HG02588 (cell line): Measurements from ENCODE around the gene PHLDB1.

Experiments
- ATAC-seq: cut with Tn5 transposase; IDR thresholded peaks from one replicate; pipeline ENCODE4 v1.9.1; 2021; ENCODE audit warnings: mild to moderate bottlenecking, moderate library complexity; ENCODE audit not compliant: unreplicated experiment

The PHLDB1 gene

DNA sequence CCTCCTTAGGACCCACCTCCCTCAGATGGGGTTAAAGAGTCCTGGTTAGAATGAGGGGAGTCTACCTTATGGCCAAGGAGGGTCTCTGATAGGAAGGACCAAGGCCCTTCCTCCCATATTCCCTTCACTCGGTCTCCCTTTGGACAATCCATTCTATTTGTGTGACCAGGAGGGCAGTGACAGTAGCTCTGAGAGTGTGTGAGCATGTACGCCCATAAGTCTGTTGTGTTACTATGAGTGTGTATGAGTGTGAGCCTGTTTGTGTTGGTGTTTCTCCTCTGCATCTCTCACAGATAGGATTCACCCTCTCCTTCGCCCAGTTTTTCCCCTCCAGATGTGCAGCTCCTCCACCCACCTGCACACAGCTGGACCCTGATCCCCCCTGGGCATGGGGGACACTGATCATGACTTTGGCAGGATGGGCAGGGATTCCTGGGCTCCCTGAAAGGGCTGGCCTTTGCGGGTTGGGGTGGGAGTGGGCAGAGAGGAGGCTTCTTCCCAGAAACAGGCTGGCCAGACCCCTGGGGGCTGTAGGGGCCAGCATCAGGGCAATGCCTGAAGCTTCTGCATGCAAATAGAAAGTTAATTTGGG lies 14.5 kb downstream of the PHLDB1 start:
- no peak for ATAC-seq

DNA sequence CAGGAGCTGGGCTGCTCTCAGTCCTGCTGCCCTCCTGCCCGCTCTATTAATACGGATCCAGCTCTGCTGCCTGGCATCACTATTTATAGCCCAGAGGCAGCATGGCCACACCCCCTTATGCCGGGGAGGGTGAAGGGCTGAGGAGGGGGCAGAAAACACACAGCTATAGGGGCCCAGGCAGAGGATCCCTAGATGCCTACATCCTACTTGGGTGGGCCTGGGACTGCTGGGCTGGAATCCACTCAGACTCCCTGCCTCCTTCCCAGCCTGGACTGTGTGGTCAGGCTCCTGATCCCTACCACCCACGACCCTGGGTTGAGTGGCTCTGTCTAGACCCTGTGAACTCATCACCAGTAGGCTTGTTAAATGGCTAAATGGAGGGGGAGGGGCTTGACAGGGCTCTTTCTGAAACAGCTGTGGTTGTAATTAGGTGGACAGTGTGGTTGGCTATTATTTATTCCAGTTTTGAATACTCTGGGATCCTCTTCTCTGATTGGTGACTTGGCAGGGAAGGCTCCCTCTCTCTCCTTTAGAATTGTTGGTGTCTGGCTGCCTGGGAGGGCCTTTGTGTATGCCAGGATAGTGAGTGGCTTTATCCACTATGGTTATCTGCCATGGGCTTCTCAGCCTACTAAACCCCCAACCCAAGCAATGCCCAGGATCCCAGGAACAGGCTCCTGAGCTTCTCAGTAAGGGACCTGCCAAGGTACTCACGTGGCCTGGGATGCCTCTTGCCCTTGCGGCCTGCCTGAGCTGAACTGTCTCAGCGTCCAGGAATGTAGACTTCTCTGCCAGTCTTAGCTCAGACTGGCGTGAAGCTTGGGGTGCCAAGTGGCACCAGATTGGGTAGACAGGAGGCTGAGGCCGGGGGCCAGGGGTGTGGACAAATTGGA lies 15.2 kb downstream of the PHLDB1 start:
- ATAC-seq: no peak

DNA sequence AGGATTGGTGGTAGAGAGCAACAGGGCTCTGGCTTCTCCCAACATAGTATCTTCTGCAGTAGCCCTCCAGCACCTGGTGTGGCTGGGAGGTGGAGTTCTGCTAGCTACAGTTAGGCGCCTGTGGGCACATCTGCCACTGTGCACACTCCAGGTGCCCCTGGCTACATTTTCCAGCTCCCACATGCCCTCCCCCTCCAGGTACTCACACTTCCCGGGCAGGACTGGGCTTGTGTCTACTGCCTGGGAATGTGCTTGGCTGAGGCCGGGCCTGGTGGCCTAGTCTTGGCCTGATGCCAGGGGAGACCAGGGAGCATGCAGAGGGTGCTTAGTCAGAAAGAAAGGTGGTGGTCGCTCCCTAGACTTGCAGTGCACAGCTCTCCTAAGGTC lies 15.8 kb downstream of the PHLDB1 start:
- ATAC-seq: no peak

DNA sequence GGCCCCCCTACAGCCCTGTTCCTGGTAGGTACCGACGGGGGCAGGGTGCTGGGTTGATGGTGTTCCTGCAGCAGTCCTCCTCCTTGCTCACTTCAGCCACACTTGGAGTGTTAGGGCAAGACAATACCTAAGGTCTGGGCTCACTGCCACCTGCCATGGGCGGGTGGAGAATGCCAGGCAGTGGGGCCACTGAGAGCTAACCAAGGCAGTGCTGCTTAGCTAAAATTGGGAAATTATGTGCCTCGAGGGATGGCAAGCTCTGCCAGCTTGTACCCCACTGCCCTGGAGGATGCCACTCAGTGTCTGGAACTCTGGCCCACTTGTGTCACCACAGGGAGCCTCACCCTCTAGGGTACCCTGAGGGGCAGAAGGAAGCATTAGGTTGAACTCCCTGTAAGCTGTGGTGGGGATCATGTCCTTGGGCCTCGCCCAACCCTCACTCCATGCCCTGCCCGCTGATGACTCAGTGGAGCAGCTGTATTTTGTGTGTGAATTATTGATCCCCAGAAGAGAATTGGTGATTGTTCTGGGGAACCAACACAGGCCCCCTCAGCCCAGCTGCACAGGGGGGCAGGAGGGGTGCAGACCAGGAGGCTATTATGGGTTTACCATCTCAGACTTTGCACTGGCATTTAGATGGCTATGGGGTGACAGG lies 17.7 kb downstream of the PHLDB1 start:
- ATAC-seq: no peak

DNA sequence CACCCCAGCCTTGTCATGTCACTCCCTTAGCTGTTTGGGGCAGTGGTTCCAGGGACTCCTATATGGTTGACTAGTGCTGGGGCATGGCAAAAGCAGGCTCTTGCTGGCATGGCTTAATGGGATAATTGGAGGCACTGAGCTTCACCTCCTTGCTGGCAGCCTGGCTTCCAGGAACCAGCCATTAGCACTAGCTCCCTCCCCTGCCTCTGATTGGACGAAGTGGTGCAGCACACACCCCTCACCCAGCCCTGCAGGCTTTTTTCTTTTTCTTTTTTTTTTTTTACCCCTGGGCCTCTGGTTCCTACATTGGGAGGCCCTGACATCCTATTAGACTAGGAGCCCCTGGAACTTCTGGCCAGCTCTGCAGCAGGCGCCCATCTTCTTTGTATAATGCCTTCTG lies 18.6 kb downstream of the PHLDB1 start:
- ATAC-seq: no peak

DNA sequence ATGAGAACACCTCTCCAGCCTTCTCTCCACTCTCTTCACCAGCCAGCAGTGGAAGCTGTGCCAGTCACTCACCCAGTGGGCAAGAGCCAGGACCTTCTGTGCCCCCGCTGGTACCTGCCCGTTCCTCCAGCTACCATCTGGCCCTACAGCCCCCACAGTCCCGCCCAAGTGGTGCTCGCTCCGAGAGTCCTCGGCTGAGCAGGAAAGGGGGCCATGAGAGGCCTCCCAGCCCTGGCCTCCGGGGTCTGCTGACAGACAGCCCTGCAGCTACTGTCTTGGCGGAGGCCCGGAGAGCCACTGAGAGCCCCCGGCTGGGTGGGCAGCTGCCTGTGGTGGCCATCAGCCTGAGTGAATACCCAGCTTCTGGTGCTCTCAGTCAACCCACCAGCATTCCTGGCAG lies 20.2 kb downstream of the PHLDB1 start:
- ATAC-seq: no peak

DNA sequence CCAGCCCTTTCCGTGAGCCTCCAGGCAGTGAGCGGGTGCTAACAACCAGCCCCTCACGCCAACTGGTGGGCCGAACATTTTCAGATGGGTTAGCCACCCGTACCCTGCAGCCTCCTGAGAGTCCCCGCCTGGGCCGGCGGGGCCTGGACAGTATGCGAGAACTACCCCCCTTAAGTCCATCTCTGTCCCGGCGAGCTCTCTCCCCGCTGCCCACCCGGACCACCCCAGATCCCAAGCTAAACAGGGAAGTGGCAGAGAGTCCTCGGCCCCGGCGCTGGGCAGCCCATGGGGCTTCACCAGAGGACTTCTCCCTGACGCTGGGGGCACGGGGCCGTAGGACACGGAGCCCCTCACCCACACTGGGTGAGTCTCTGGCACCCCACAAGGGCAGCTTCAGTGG lies 20.6 kb downstream of the PHLDB1 start:
- ATAC-seq: no peak

DNA sequence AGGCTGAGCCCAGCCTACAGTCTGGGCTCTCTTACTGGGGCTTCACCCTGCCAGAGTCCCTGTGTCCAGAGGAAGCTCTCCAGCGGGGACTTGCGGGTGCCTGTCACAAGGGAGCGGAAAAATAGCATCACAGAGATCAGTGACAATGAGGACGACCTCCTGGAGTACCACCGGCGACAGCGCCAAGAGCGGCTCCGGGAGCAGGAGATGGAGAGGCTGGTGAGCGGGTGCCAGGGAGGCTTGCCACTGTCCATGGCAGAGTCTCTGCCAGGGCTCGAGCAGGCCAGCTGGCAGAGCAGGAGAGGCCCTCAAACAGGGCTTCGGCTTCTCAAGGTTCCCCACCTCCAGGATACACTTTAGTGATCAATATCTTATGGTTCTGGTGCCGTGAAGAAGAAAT lies 21.0 kb downstream of the PHLDB1 start:
- ATAC-seq: no peak

DNA sequence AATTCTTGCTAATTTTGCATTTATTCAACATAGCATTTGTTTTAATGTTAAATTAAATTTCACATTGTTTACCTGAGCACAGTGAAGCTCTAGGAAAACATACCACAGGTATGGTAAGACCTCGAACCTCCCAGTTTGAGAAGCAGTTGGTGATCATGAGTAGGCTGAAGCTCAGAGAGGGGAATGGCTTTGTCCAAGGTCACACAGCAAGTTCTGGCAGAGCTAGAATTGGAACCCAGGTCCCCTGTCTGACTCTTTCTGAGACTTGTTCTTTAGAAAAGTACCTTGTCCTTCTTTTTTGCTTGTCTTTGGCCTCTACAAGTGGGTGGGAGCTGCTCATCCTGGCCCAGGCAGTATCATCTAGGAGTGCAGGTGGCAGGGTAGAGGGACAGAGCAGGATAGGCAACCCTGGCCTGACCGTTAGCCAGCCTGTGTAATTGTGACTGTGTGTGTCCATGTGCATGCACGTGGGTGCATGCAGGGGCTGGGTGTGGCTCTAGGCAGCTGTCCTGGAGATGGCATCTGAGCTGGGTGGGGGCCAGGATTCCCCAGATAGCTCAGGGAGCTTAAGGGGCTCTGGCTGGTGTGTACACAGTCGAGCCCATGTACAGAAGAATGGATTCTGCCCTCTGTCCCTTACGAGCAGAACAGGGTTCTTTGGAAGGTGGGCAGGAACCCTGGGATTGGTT lies 21.6 kb downstream of the PHLDB1 start:
- no peak for ATAC-seq

DNA sequence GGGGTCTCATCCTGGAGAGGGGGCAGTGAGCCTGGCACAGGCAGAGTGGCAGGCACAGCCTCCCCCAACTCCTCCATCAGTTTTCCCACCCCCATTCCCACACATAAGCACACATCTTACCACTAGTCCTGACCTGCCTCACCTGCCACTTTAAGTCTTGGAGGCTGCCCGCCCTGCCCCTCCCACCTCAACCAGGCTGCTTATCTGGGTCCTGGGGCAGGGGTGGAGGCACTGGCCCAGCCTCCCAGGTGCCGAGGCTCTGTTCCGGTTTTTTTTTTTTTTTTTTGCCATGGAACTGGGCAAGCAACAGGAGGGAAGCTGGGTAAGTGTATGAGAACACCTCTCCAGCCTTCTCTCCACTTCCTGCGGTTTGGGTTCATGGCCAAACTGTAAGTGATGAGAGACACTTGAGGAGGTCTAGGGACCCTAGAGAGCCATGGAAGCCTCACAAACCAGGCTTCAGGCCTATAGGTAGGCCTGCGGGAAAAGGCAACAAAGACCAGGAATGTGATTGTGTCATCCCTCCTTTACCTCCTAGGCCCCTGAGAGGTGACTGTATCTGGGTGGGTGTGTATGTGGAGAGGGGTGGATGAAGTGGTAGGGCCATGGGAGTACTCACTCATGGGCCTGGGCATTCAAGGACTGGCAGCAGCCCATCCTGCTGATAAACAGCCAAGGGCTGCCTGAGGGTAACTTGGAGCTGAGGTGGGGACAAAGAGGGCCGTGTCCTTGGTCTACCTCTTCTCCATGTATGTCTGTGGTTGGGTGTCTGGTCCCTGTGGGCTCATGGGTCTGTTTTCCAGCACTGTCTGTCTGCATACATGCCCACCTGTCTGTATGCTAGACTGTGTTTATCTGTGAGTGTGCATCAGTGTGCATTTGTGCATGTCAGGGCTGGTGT lies 22.6 kb downstream of the PHLDB1 start:
- ATAC-seq: no peak

DNA sequence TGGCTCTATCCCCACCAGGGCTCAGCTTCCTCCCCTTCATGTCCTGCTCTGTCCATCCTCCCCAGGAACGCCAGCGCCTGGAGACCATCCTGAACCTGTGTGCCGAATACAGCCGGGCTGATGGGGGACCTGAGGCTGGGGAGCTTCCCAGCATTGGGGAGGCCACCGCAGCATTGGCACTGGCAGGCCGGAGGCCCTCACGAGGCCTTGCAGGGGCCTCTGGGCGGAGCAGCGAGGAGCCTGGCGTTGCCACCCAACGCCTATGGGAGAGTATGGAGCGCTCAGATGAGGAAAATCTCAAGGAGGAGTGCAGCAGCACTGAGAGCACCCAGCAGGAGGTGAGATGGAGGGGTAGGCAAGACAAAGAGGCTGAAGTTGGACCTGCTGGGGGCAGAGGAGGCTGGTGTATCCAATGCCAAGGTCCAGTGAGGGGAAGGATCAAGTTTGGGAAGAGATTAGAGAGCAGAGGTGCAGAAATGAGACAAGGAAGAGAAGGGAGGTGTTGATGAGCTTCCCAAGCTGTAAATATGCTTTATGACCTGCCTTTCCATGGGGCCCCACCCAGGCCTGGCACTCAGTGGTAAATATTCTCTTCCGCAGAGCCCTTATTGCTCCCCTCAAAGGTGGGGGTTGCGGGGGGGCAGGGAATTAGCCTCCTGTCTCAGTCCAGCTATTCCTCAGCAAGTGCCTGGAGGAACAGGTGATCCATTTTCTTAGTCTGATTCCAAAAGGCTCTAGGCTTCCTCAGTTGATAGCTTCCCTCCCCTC lies 23.9 kb downstream of the PHLDB1 start:
- no peak for ATAC-seq

DNA sequence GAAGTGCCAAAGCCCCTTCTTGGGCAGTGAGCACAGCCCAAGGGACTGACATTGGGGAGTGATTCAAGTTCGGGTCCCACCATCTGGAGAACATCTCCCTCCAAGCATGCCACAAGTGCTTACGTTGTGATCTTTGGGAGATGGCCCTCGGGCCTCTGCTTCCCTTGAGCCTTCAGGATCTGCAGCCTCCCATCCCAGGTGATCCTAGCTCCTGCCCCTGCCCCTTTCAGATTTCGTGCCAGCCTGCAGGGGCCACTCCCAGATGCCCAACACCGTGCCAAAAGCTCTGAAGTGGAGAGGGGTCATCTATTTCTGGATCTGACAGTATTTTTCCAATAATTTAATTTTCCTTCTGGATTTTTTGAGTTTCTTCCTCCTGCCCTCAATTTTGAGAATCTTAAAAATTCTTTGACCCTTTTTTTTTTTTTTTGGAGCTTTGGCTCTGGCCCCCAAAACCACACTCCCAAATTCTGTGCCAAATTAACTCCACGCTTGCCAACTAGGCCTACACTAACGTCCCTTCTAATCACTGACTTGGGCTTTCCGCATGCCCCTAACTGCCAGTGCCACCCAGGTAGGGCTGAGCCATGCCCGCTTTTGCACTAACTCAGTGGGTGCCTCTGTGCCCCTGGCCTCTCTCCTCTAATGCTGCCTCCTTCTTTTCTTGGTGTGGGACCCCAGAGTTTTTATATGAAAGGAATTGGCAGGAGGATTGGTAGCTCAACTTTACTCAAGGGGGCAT lies 25.3 kb downstream of the PHLDB1 start:
- no peak for ATAC-seq

DNA sequence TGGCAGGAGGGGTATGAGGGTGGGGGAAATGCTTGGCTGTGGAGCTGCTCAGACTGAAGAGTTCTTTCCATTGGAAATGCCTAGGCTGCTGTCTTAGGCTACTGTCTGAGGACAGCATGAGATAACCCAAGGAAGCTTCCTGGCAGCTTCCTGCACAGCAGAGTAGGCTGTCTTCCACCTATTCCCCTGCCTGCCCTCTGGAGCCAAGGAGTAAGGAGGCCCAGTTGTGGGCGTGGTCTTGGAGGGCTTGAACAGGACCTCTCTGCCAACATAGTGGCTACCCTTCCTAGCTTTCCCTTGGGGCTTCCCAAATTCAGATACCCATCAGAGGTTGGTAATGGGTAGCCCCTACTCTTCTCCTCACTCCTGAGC lies 25.9 kb downstream of the PHLDB1 start:
- ATAC-seq: no peak

DNA sequence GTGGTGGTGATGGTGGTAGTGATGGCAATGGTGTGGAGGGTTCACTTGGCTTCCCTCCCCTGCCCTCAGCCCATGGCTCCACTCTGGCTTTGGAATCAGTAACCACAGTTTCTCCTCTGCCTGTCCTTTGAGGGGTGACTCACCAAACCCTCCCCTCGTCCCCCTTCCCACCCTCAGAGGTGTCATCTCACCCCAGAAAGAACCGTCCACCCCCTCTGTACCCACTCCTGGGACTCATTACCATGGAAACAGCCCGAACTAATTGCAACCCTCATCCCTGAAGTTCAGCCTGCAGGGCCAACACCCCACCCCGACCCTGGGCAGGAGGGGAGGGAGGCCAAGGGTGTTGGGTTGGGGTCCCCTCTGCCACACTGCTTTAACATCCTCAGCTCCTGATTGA lies 26.6 kb downstream of the PHLDB1 start:
- no peak for ATAC-seq

DNA sequence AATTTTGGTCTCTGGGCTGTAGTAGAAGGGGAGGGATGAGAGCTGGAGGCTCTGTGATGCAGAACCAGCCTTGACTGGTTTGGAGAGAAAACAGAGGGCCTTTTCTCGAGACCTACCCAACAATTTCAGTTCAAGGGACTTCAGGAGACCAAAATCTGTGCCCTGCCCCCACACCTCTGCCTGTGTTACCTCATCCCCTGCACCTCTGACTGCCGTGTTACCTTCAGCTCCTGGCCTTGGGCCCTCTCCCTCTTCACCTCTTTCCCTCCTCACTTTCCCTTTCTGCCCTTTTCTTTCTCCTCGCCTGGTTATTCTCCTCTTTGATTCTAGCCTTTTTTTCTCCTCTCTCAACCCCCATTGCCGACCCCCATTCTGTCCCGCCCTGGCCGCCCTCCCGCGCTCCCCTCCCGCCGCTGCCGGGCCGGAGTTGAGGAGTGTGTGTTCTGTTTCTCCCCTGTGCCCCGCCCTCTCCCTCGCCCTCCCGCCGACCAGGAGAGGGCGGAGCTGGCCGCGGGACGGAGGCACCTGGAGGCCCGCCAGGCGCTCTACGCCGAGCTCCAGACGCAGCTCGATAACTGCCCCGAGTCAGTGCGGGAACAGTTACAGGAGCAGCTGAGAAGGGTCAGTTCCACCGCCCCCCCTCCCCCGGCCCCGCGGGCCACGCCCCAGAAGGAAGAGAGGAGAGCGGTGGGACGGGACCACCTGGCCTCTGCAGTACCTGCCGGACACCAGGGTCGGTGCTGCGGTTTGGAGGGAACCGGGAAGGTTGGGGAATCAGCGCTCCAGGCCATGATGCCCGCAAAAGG lies 27.2 kb downstream of the PHLDB1 start:
- ATAC-seq: no peak

DNA sequence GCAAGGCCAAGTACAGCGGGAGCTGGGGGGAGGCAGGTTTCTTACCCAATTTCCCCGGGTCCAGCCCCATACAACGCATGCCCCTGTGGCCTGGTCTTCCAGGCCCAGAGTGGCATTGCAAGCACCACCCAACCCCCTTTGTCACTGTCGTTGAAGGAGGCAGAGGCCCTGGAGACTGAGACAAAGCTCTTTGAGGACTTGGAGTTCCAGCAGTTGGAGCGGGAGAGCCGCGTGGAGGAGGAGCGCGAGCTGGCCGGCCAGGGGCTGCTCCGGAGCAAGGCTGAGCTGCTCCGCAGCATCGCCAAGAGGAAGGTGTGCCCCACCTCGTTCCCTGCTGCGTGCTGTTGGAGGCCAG lies 27.8 kb downstream of the PHLDB1 start:
- no peak for ATAC-seq

DNA sequence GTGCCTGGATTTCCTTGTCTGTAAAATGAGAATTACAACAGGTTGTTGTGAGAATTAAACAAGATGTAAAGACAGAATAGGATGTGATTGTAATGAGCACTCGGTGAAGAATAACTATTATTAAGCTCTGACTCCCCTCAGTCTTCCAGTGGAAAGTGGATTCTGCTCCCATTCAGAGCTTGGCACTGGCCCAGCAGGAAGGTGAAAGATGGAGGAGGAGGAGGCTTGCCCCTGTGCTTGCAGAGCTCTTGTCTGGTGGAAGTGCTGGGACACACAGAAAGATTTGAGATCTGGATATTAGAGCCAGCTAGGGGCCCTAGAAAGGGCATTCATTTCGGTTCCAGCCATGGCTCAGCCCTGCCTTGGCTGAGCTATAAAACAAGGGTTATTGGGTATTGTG lies 28.2 kb downstream of the PHLDB1 start:
- ATAC-seq: no peak

DNA sequence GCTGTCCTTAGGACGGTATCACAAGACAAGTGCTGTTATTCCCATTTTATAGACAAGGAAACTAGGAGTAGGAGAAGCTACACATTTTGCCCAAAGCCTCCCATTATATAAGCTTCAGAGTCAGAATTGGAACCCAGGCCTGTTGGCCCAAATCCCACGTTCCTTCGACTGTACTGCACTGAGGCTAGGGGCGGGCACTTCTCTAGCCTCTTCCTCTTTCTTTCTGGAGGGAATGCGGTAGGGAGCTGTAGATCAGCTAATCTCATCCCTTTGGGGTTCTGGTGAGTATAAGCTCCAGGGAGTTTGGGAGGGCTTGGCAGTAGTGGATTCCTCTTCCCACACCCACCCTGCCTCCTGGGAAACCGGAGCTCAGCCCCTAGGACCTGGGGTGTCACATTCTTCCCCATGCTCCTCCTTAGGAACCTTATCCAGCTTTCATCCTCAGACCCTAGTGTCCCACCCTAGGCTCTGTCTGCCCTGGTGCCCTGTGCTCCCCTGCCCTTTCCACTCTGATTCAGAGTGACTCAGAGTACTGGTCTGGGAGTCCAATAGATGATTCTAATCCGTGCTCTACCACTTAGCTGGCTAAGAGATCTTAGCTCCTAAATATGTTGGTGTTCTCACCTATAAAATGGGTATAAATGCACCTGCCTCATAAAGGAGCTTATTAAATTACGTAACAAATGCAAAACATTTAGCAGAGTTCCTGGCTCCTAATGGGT lies 29.3 kb downstream of the PHLDB1 start:
- ATAC-seq: no peak
